H1 (cell line): ENCODE results near the gene CCDC178. TPM values are rescaled to one million over a fixed set of nuclear protein-coding genes. Genes with fewer than 3 reads are reported as not detected.

Experiments
- CTCF ChIA-PET: fragments of 300-600 bp; sonication (Branson Sonifier 250); formaldehyde crosslinking; loops from one replicate; lab custom pipeline; 2021; ENCODE audit not compliant: partially characterized antibody; lab: Charles Lee
- POLR2A ChIA-PET: fragments of 300-600 bp; sonication (Branson Sonifier 250); formaldehyde crosslinking; loops from one replicate; lab custom pipeline; 2021; ENCODE audit warnings: inconsistent platforms; ENCODE audit not compliant: partially characterized antibody; lab: Charles Lee
- DNase-seq, 2 experiments: peaks; one replicate each; pipeline versions ENCODE4 v3.0.0 to v3.0.0-alpha.2; 2010 to 2022; ENCODE audit warnings: low spot score in 2 of 2, low read depth in 1 of 2, mixed read lengths in 1 of 2
- FAIRE-seq: peaks from 2 replicates; lab custom pipeline; 2011; peaks lifted over from hg19 to GRCh38; lab: Jason Lieb, UNC
- H2AFZ ChIP-seq: 2 replicates; pipeline ENCODE4 v1.8.1; 2012; ENCODE audit warnings: low read length, inconsistent platforms
- H2AK5ac ChIP-seq: 2 replicates; pipeline ENCODE4 v1.6.1; 2013; ENCODE audit warnings: low read depth, low read length
- H2BK120ac ChIP-seq: replicated peaks from 2 replicates; pipeline ENCODE3; 2013; ENCODE audit warnings: low read depth, low read length, inconsistent platforms
- H2BK12ac ChIP-seq: 2 replicates; pipeline ENCODE4 v1.6.1; 2013; ENCODE audit warnings: low read depth, low read length
- H2BK15ac ChIP-seq: 2 replicates; pipeline ENCODE4 v1.6.1; 2013; ENCODE audit warnings: low read length
- H2BK20ac ChIP-seq: 2 replicates; pipeline ENCODE4 v1.6.1; 2013; ENCODE audit warnings: low read length
- H2BK5ac ChIP-seq: 2 replicates; pipeline ENCODE4 v1.6.1; 2013; ENCODE audit warnings: low read depth, low read length
- H3K14ac ChIP-seq: 2 replicates; pipeline ENCODE4 v1.6.1; 2013; ENCODE audit warnings: inconsistent platforms; ENCODE audit not compliant: insufficient read length
- H3K18ac ChIP-seq: 2 replicates; pipeline ENCODE4 v1.6.1; 2013; ENCODE audit warnings: low read length; ENCODE audit errors: extremely low read depth
- H3K23ac ChIP-seq: 2 replicates; pipeline ENCODE4 v1.6.1; 2013; ENCODE audit warnings: inconsistent platforms; ENCODE audit not compliant: insufficient read length
- H3K23me2 ChIP-seq: 2 replicates; pipeline ENCODE4 v1.6.1; 2013; ENCODE audit warnings: low read depth, low read length
- H3K27ac ChIP-seq: 2 replicates; pipeline ENCODE4 v1.6.1; 2011; ENCODE audit warnings: low read depth, low read length, inconsistent platforms
- H3K27me3 ChIP-seq, 4 experiments: replicated peaks in 1 of 4; 1 replicate in 1 of 4; 2 replicates in 3 of 4; pipeline versions ENCODE4 v1.6.1 to v1.8.1; 2011 to 2013; ENCODE audit warnings: low read length in 3 of 4, mild to moderate bottlenecking in 3 of 4, inconsistent platforms in 2 of 4, mixed read lengths in 2 of 4, moderate library complexity in 1 of 4; ENCODE audit not compliant: control insufficient read depth in 3 of 4, insufficient read depth in 3 of 4; ENCODE audit errors: extremely low read depth in 1 of 4
- H3K36me3 ChIP-seq, 4 experiments: 2 replicates each; pipeline versions ENCODE4 v1.6.1 to v1.8.1; 2011 to 2013; ENCODE audit warnings: mild to moderate bottlenecking in 4 of 4, low read length in 3 of 4, moderate library complexity in 2 of 4, control low read depth in 1 of 4, inconsistent platforms in 1 of 4; ENCODE audit not compliant: insufficient read depth in 4 of 4, control insufficient read depth in 2 of 4
- H3K4ac ChIP-seq: replicated peaks from 2 replicates; pipeline ENCODE3; 2013; ENCODE audit warnings: low read length, low read depth, mixed read lengths, inconsistent platforms; ENCODE audit not compliant: insufficient read length
- H3K4me1 ChIP-seq, 4 experiments: replicated peaks in 1 of 4; 1 replicate in 1 of 4; 2 replicates in 3 of 4; pipeline versions ENCODE4 v1.6.1 to v1.8.1; 2011 to 2013; ENCODE audit warnings: low read length in 3 of 4, inconsistent platforms in 2 of 4, mixed read lengths in 1 of 4; ENCODE audit not compliant: insufficient read depth in 4 of 4, control insufficient read depth in 3 of 4
- H3K4me2 ChIP-seq, 2 experiments: 2 replicates each; pipeline versions ENCODE4 v1.6.1 to v1.8.1; 2011 to 2013; ENCODE audit warnings: low read depth in 2 of 2, low read length in 2 of 2, control low read depth in 1 of 2, inconsistent platforms in 1 of 2, mild to moderate bottlenecking in 1 of 2; ENCODE audit not compliant: insufficient read depth in 1 of 2
- H3K4me3 ChIP-seq, 4 experiments: fragments of 200-600, 300-600 bp in 1 of 4; sonication (generic), shearing (Covaris generic), sonication (Bioruptor Twin) in 1 of 4; 2 replicates each; pipeline versions ENCODE4 v1.5.1 to v1.8.1; 2011 to 2016; ENCODE audit warnings: low read length in 4 of 4, low read depth in 3 of 4, control low read depth in 2 of 4, inconsistent platforms in 2 of 4, mild to moderate bottlenecking in 2 of 4, mixed read lengths in 1 of 4, moderate library complexity in 1 of 4; ENCODE audit not compliant: insufficient read depth in 2 of 4; ENCODE audit errors: extremely low read depth in 1 of 4
- H3K56ac ChIP-seq: replicated peaks from 2 replicates; pipeline ENCODE3; 2013; ENCODE audit warnings: low read depth, mild to moderate bottlenecking, mixed read lengths, low read length, inconsistent platforms; ENCODE audit not compliant: insufficient read length
- H3K79me1 ChIP-seq: 2 replicates; pipeline ENCODE4 v1.6.1; 2013; ENCODE audit warnings: low read depth, low read length, control low read depth
- H3K79me2 ChIP-seq, 2 experiments: 2 replicates each; pipeline versions ENCODE4 v1.6.1 to v1.8.1; 2012 to 2013; ENCODE audit warnings: low read length in 2 of 2, mild to moderate bottlenecking in 2 of 2, inconsistent platforms in 1 of 2; ENCODE audit not compliant: insufficient read depth in 2 of 2, control insufficient read depth in 1 of 2
- H3K9ac ChIP-seq, 4 experiments: replicated peaks in 1 of 4; 1 replicate in 1 of 4; 2 replicates in 3 of 4; pipeline versions ENCODE4 v1.6.1 to v1.8.1; 2011 to 2013; ENCODE audit warnings: low read depth in 3 of 4, low read length in 3 of 4, control low read depth in 2 of 4, mild to moderate bottlenecking in 2 of 4, moderate library complexity in 2 of 4, inconsistent platforms in 1 of 4; ENCODE audit errors: extremely low read depth in 1 of 4
- H3K9me3 ChIP-seq, 2 experiments: 2 replicates each; pipeline versions ENCODE4 v1.6.1 to v1.8.1; 2012 to 2013; ENCODE audit warnings: mild to moderate bottlenecking in 2 of 2, moderate library complexity in 2 of 2, control low read depth in 1 of 2, inconsistent platforms in 1 of 2, low read depth in 1 of 2, low read length in 1 of 2, mixed read lengths in 1 of 2; ENCODE audit not compliant: insufficient read depth in 2 of 2
- H4K20me1 ChIP-seq, 2 experiments: replicated peaks in 1 of 2; 2 replicates each; pipeline versions ENCODE3 to v1.8.1; 2011 to 2013; ENCODE audit warnings: inconsistent platforms in 2 of 2, low read length in 2 of 2, mild to moderate bottlenecking in 1 of 2; ENCODE audit not compliant: insufficient read depth in 2 of 2, control insufficient read depth in 1 of 2
- H4K5ac ChIP-seq: 2 replicates; pipeline ENCODE4 v1.6.1; 2013; ENCODE audit warnings: low read length, low read depth, mixed read lengths, inconsistent platforms; ENCODE audit not compliant: insufficient read length
- H4K8ac ChIP-seq: 2 replicates; pipeline ENCODE4 v1.8.0; 2013; ENCODE audit warnings: mild to moderate bottlenecking, moderate library complexity, low read length, inconsistent platforms; ENCODE audit not compliant: insufficient read depth; ENCODE audit errors: extremely low read depth
- H4K91ac ChIP-seq: replicated peaks from 2 replicates; pipeline ENCODE3; 2013; ENCODE audit warnings: low read length, mixed read lengths, inconsistent platforms; ENCODE audit not compliant: insufficient read length
- ASH2L ChIP-seq: fragments of 200-600, 300-600 bp; sonication (generic); IDR thresholded peaks from one replicate; pipeline ENCODE4 v1.7.1; 2017; ENCODE audit warnings: low read length
- BRCA1 ChIP-seq: IDR thresholded peaks from 2 replicates; pipeline ENCODE4 v1.6.1; 2012; ENCODE audit warnings: low read depth, low read length, improper control_type of control experiment
- CEBPB ChIP-seq: IDR thresholded peaks from 2 replicates; pipeline ENCODE4 v1.6.1; 2012; ENCODE audit warnings: low read depth, low read length
- CREB1 ChIP-seq: IDR thresholded peaks from 2 replicates; pipeline ENCODE4 v1.6.1; 2012; ENCODE audit warnings: inconsistent platforms
- CTCF ChIP-seq, 3 experiments: IDR thresholded peaks; 1 replicate in 2 of 3; 2 replicates in 1 of 3; pipeline versions ENCODE4 v1.5.1 to v1.6.1; 2011; ENCODE audit warnings: low read length in 3 of 3, mild to moderate bottlenecking in 3 of 3, inconsistent platforms in 2 of 3, low read depth in 1 of 3, moderate library complexity in 1 of 3; ENCODE audit not compliant: insufficient read depth in 1 of 3; ENCODE audit errors: control extremely low read depth in 1 of 3
- EZH2 ChIP-seq: fragments of 200-600 bp; sonication (generic); IDR thresholded peaks from 2 replicates; pipeline ENCODE4 v1.7.1; 2012; ENCODE audit warnings: low read depth, mild to moderate bottlenecking, moderate library complexity, low read length, inconsistent platforms; ENCODE audit not compliant: severe bottlenecking
- KDM5A ChIP-seq: fragments of 200-600 bp; IDR thresholded peaks from 2 replicates; pipeline ENCODE4 v1.7.1; 2012; ENCODE audit warnings: mild to moderate bottlenecking, low read length, inconsistent platforms, mixed read lengths
- POU5F1 ChIP-seq: IDR thresholded peaks from 2 replicates; pipeline ENCODE4 v1.6.1; 2011; ENCODE audit warnings: low read depth, mild to moderate bottlenecking, low read length, moderate library complexity
- RNF2 ChIP-seq: fragments of 200-900, 300-1000 bp; sonication (generic); IDR thresholded peaks from 2 replicates; pipeline ENCODE4 v1.7.1; 2016; ENCODE audit warnings: borderline replicate concordance, low read depth, mild to moderate bottlenecking, antibody characterized with exemption, low read length; ENCODE audit not compliant: poor library complexity, severe bottlenecking; ENCODE audit errors: missing control alignments
- YY1 ChIP-seq: IDR thresholded peaks from 2 replicates; pipeline ENCODE4 v1.6.1; 2011; ENCODE audit warnings: low read depth, mild to moderate bottlenecking, low read length
- ZNF274 ChIP-seq: IDR thresholded peaks from 2 replicates; pipeline ENCODE4 v1.7.0; 2012; ENCODE audit warnings: low read length, borderline replicate concordance; ENCODE audit errors: extremely low read depth
- WGBS, 2 experiments: shearing (Covaris generic) in 1 of 2; methylation state at CpG; one replicate each; pipeline versions ENCODE4 v1.1.6 to v1.1.7; 2013 to 2015; ENCODE audit warnings: low lambda C conversion rate in 2 of 2, mixed read lengths in 2 of 2, inconsistent platforms in 1 of 2, low coverage in 1 of 2, missing lambda C conversion rate in 1 of 2; ENCODE audit not compliant: insufficient replicate concordance in 2 of 2, insufficient coverage in 1 of 2, insufficient read length in 1 of 2; ENCODE audit errors: extremely low coverage in 1 of 2, missing lambda C conversion rate in 1 of 2; 5-methylcytosine and 5-hydroxymethylcytosine counted together
- polyA plus RNA-seq, 7 experiments: library from polyadenylated mRNA; depleted of rRNA in 3 of 7; stranded (reverse) in 5 of 7; unstranded in 2 of 7; fragments of >200 nt in 5 of 7; fragments of 200-250 nt in 2 of 7; gene quantifications; 1 replicate in 5 of 7; 2 replicates in 1 of 7; 4 replicates in 1 of 7; pipeline versions ENCODE4 v1.2.1 to v1.2.3, GENCODE V29; 2011 to 2013; ENCODE audit warnings: missing spikeins in 2 of 7, mixed read lengths in 2 of 7
- total RNA-seq: library from RNA; stranded (reverse); fragmentation: NEBNext Ultra II Directional; extraction: Animal tissue kit (Norgen Biotek cat#: 25700); gene quantifications from 2 replicates; pipeline ENCODE4 v1.2.1, GENCODE V29; 2021

Gene CCDC178
- total and polyA plus RNA-seq, 2 of the 8 experiments (the other 6 are each of a cell fraction or from before 2014, with no cell fraction given): not detected

- no peak overlapping the region for H2BK20ac ChIP-seq
- H3K18ac ChIP-seq: no peak overlapping the region
- no peak overlapping the region for H3K56ac ChIP-seq
- no peak overlapping the region for H3K27ac ChIP-seq
- DNase-seq (no peak), FAIRE-seq (no peak)
- no peak overlapping the region for H2BK5ac ChIP-seq
- H2BK120ac ChIP-seq: no peak overlapping the region
- no peaks in the 10 kb centered on the region for H3K27me3 ChIP-seq
- H3K23me2 ChIP-seq: no peaks in the 10 kb centered on the region
- H4K91ac ChIP-seq: no peak overlapping the region
- no peak overlapping the region for H3K4me3 ChIP-seq
- no peak overlapping the region for H3K4ac ChIP-seq
- H2BK15ac ChIP-seq: no peak overlapping the region
- ChIA-PET POLR2A (no interaction called here), CTCF (interaction anchor here (1.9 kb wide), 1 partner anchor 101 kb away, joined by 4 read pairs; no protein-coding TSS in a partner anchor)
- H2AK5ac ChIP-seq: no peak overlapping the region
- no peaks in the 10 kb centered on the region for H3K79me1 ChIP-seq
- no peaks in the 10 kb centered on the region for H3K36me3 ChIP-seq
- H4K5ac ChIP-seq: no peak overlapping the region
- peak overlapping the region; percentile 96 for H2AFZ ChIP-seq
- no peaks in the 10 kb centered on the region for H3K79me2 ChIP-seq
- H4K20me1 ChIP-seq: no peaks in the 10 kb centered on the region
- no peak overlapping the region for H3K4me2 ChIP-seq
- H3K14ac ChIP-seq: no peak overlapping the region
- WGBS, 2 experiments: 92% methylated on average over 7 of the region's 7 CpGs; no CpG with 5 or more reads in 1 of the 2 experiments
- no peak overlapping the region for H3K23ac ChIP-seq
- no peak overlapping the region for H4K8ac ChIP-seq
- no peak overlapping the region for H3K9ac ChIP-seq
- no peaks in the 10 kb centered on the region for H3K9me3 ChIP-seq
- no peak overlapping the region for H2BK12ac ChIP-seq
- no peaks in the 10 kb centered on the region for H3K4me1 ChIP-seq
- TF ChIP-seq ASH2L: no peak
- TF ChIP-seq ZNF274: no peak
- no peak for TF ChIP-seq CEBPB
- TF ChIP-seq RNF2: no peak
- no peak for TF ChIP-seq CTCF (IDR thresholded peaks at IDR 0.05; ENCODE audit: control extremely low read depth in 1 of 3, insufficient read depth in 1 of 3, low read depth in 1 of 3, low read length in 3 of 3)
- no peak for TF ChIP-seq BRCA1
- no peak for TF ChIP-seq YY1
- TF ChIP-seq POU5F1: no peak
- TF ChIP-seq CREB1: no peak
- TF ChIP-seq KDM5A: no peak
- TF ChIP-seq EZH2: no peak
These were observed 316.5 kb downstream of the CCDC178 start for GRCh38 chr18:33123862-33124518.
